MM.1S (cell line): ENCODE measurements around the gene ADAMTSL3.

Source experiments
- DNase-seq: peaks from one replicate; pipeline ENCODE4 v3.0.0-alpha.2; 2015
- H2AFZ ChIP-seq: fragments of 300-600 bp; sonication (generic); 2 replicates; pipeline ENCODE4 v1.6.0; 2016; ENCODE audit warnings: antibody characterized with exemption, low read length
- H3F3A ChIP-seq: fragments of 300-600 bp; sonication (generic); 2 replicates; pipeline ENCODE4 v1.6.1; 2016; ENCODE audit warnings: mild to moderate bottlenecking, antibody characterized with exemption, low read length, moderate library complexity, mixed read lengths; ENCODE audit not compliant: insufficient read depth
- H3K27ac ChIP-seq: fragments of 300-600 bp; sonication (generic); 2 replicates; pipeline ENCODE4 v1.5.1; 2016; ENCODE audit warnings: mild to moderate bottlenecking, low read length
- H3K27me3 ChIP-seq: fragments of 300-600 bp; sonication (generic); replicated peaks from 2 replicates; pipeline ENCODE4 v1.6.0; 2016; ENCODE audit warnings: low read length; ENCODE audit not compliant: insufficient read depth
- H3K36me3 ChIP-seq: fragments of 300-600 bp; sonication (generic); replicated peaks from 2 replicates; pipeline ENCODE4 v1.6.1; 2016; ENCODE audit warnings: mild to moderate bottlenecking, low read length, mixed read lengths; ENCODE audit not compliant: insufficient read depth
- H3K4me1 ChIP-seq: fragments of 300-600 bp; sonication (generic); 2 replicates; pipeline ENCODE4 v1.6.1; 2016; ENCODE audit warnings: low read length, mixed read lengths
- H3K4me2 ChIP-seq: fragments of 300-600 bp; sonication (generic); 2 replicates; pipeline ENCODE4 v1.6.0; 2016; ENCODE audit warnings: low read depth, low read length
- H3K4me3 ChIP-seq: fragments of 300-600 bp; sonication (generic); 2 replicates; pipeline ENCODE4 v1.5.1; 2016; ENCODE audit warnings: low read length, mixed read lengths
- H3K79me2 ChIP-seq: fragments of 300-600 bp; sonication (generic); 2 replicates; pipeline ENCODE4 v1.6.1; 2016; ENCODE audit warnings: mixed run types, low read length, mixed read lengths
- H3K9ac ChIP-seq: fragments of 300-600 bp; sonication (generic); 2 replicates; pipeline ENCODE4 v1.6.1; 2016; ENCODE audit warnings: low read length, mixed read lengths
- H3K9me2 ChIP-seq: fragments of 300-600 bp; sonication (generic); replicated peaks from 2 replicates; pipeline ENCODE4 v1.6.1; 2016; ENCODE audit warnings: mild to moderate bottlenecking, low read length, mixed read lengths; ENCODE audit not compliant: insufficient read depth
- H3K9me3 ChIP-seq: fragments of 300-600 bp; sonication (generic); replicated peaks from 2 replicates; pipeline ENCODE4 v1.6.1; 2016; ENCODE audit warnings: mild to moderate bottlenecking, low read length, mixed read lengths; ENCODE audit not compliant: insufficient read depth
- H4K20me1 ChIP-seq: fragments of 300-600 bp; sonication (generic); 2 replicates; pipeline ENCODE4 v1.6.1; 2016; ENCODE audit warnings: mild to moderate bottlenecking, low read length, moderate library complexity, mixed read lengths; ENCODE audit not compliant: insufficient read depth
- CTCF ChIP-seq: fragments of 300-600 bp; sonication (generic); IDR thresholded peaks from 2 replicates; pipeline ENCODE4 v1.5.1; 2016; ENCODE audit warnings: antibody characterized with exemption, low read length, mixed read lengths
- EZH2 ChIP-seq: fragments of 300-600 bp; sonication (generic); optimal IDR thresholded peaks from 2 replicates; pipeline ENCODE3; 2017; ENCODE audit warnings: low read depth, mild to moderate bottlenecking, antibody characterized with exemption, low read length, mixed read lengths
- EZH2phosphoT487 ChIP-seq: fragments of 300-600 bp; sonication (generic); IDR thresholded peaks from 2 replicates; pipeline ENCODE4 v1.6.1; 2018; ENCODE audit warnings: antibody characterized with exemption, low read length

The ADAMTSL3 gene

GRCh38 chr15:84022516-84022915 lies 368.6 kb downstream of the ADAMTSL3 start:
- Histone ChIP-seq H3K27ac (no peak overlapping the region), H3K27me3 (no peaks in the 10 kb centered on the region)
- TF ChIP-seq EZH2 (no peak), EZH2phosphoT487 (no peak), CTCF (no peak)

GRCh38 chr15:84023636-84024035 lies 369.7 kb downstream of the ADAMTSL3 start:
- Histone ChIP-seq H3K79me2 (no peaks in the 10 kb centered on the region), H3K4me2 (no peak overlapping the region), H3K27ac (no peak overlapping the region), H3K4me3 (no peak overlapping the region), H3K9ac (no peak overlapping the region), H3K4me1 (no peaks in the 10 kb centered on the region), H4K20me1 (no peaks in the 10 kb centered on the region), H3K9me2 (no peaks in the 10 kb centered on the region), H3K27me3 (no peaks in the 10 kb centered on the region), H2AFZ (no peak overlapping the region), H3K9me3 (no peaks in the 10 kb centered on the region), H3K36me3 (no peaks in the 10 kb centered on the region), H3F3A (no peaks in the 10 kb centered on the region)
- peak; percentile 34 for DNase-seq
- TF ChIP-seq CTCF (peak; percentile 72), EZH2phosphoT487 (no peak)

More at GRCh38 chr15:84022516-84022915, 368.6 kb downstream of the ADAMTSL3 start:
- Histone ChIP-seq H3F3A (no peaks in the 10 kb centered on the region), H3K4me3 (no peak overlapping the region), H3K9me3 (no peaks in the 10 kb centered on the region), H3K36me3 (no peaks in the 10 kb centered on the region), H3K9me2 (no peaks in the 10 kb centered on the region), H3K79me2 (no peaks in the 10 kb centered on the region), H4K20me1 (no peaks in the 10 kb centered on the region), H2AFZ (no peak overlapping the region), H3K4me2 (no peak overlapping the region), H3K9ac (no peak overlapping the region), H3K4me1 (no peaks in the 10 kb centered on the region)
- no peak for DNase-seq

- Histone ChIP-seq H3K4me3 (no peak overlapping the region), H3K36me3 (no peaks in the 10 kb centered on the region), H3K27me3 (no peaks in the 10 kb centered on the region), H3K9ac (no peak overlapping the region), H3K4me2 (no peak overlapping the region), H3K9me3 (no peaks in the 10 kb centered on the region), H3K27ac (no peak overlapping the region), H3K79me2 (no peaks in the 10 kb centered on the region), H3K9me2 (no peaks in the 10 kb centered on the region), H4K20me1 (no peaks in the 10 kb centered on the region), H3F3A (no peaks in the 10 kb centered on the region), H3K4me1 (no peaks in the 10 kb centered on the region), H2AFZ (no peak overlapping the region)
- TF ChIP-seq CTCF (no peak), EZH2phosphoT487 (no peak), EZH2 (no peak)
- no peak for DNase-seq
Observed at GRCh38 chr15:84033793-84034553, 380.1 kb downstream of the ADAMTSL3 start.
